Fibroblast of peridontal ligament (primary cell): ENCODE measurements around the gene ADGRE1.

Experiments used
- DNase-seq: peaks from one replicate; pipeline ENCODE4 v3.0.0-alpha.2; 2010; ENCODE audit errors: extremely low read depth

The ADGRE1 gene

GRCh38 chr19:6877766-6878165 lies 9.6 kb upstream of the ADGRE1 start:
- DNase-seq: no peak

GRCh38 chr19:6886277-6886897 lies 992 bp upstream of the ADGRE1 start:
- no peak for DNase-seq

GRCh38 chr19:6888967-6889366 lies 1.6 kb downstream of the ADGRE1 start:
- no peak for DNase-seq

- no peak for DNase-seq
Observed at GRCh38 chr19:6890401-6890913, 3.1 kb downstream of the ADGRE1 start.

DNA sequence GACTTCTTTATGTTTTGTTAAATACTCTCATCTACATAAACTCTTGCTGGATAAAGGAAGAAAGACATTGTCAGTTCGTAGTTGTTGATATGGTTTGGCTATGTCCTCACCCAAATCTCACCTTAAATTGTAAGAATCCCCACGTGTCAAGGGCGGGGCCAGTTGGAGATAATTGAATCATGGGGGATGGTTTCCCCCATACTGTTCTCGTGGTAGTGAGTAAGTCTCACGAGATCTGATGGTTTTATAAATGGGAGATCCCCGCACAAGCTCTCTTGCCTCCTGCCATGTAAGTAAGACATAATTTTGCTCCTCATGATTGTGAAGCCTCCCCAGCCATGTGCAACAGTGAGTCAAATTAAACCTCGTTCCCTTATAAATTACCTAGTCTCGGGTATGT lies 3.6 kb downstream of the ADGRE1 start:
- no peak for DNase-seq

DNA sequence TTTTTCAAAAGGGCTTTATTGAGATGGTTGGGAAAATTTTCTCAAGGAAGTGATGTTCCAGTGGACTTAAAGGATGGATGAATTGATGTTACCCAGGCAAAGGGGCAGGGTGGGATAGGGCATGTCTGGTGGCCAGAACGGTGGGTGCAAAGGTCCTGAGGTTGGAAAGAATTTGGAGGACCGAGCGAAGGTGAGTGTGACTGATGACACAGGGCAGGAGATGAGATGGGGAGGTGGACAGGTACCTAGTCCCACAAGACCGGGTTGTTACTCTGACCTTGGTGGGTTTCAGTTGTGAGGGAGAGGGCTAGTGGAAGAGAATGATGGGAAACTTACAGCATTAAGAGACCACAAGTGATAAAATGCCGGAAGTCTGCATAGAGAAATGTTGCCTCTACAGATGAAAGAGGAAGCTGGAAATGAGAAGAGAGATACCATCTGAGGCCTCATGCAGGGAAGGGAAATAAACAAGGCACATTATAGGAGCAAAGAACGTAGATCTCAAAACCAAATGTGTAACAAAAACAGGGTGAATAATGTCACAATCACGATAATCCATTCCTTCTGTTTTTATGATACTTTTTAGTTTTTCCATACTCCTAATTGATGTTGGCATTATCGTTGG lies 4.5 kb downstream of the ADGRE1 start:
- no peak for DNase-seq

GRCh38 chr19:6894313-6894712 lies 6.9 kb downstream of the ADGRE1 start:
- DNase-seq: no peak

DNA sequence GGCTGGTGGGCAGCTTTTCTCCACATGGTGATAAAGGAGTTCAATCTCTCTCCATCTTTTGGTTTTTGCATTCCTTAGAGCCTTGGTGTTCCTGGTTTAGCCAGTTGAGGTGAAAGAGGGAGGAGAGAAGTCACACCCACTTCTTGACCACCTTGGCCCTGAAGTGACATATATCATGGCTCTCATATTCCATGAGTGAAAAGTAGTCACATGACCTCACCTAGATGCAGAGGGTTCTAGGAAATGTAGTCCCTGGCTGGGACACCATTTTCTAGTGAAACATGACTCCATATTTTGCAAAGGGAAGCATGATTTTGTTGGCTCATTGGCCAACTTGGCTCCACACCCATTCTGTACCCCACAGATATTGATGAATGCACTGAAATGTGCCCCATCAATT lies 16.1 kb downstream of the ADGRE1 start:
- no peak for DNase-seq

DNA sequence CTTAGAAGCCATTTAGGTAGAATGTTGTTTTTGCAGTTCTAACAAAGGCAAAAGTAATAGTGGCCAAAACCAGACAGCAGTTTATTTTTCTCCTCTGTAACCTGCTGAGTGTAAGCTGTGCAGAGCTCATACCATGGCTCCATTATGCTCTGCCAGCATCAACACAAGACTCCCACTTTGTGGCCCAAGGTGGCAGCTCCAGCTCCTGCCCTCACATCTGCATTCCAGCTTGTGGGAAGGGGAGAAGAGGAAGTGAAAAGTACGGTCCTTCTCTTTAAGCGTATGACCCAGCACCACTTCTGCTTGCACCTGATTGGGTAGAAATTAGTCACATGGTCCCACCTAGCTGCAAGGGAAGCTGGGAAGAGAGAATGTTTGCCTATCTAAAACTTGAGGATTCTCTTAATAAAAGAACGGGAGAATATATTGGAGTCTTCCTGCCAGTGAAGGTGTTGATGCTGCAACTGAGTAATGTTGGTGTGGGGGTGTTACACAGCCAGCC lies 19.2 kb downstream of the ADGRE1 start:
- no peak for DNase-seq

GRCh38 chr19:6911523-6911922 lies 24.1 kb downstream of the ADGRE1 start:
- DNase-seq: no peak

GRCh38 chr19:6914321-6914720 lies 26.9 kb downstream of the ADGRE1 start:
- DNase-seq: no peak

DNA sequence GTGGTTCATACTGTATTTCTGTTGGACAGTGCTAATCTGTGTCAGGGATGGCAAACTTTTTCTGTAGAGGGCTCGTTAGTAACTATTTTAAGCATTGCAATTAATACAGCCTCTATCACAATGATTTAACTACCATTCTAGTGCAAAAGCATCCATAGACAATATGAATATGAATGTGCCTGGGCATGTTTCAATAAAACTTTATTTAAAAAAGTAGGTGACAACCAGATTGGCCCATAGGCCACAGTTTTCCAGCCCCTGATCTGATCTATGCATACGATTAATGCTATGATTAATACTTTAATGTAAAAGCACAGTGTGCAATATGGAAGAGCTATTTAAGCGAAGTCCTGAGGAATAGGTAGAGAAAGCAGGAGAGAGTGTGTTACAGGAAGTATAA lies 29.6 kb downstream of the ADGRE1 start:
- DNase-seq: no peak

DNA sequence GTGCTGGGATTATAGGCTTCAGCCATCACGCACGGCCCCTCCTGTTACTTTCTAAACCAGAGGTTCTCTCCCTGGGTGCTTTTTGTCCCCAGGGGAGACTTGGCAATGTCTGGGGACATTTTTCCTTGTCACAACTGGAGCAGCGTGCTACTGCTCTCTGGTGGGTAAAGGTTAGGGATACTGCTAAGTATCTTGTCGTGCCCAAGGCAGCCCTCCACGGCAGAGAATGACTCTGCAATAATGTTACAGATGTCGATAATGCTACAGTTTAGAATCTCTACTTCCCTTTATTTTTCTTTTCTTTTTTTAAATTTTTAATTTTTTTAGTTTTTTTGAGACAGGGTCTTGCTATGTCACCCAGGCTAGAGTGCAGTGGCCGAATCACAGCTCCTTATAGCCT lies 38.0 kb downstream of the ADGRE1 start:
- DNase-seq: no peak

GRCh38 chr19:6925801-6926751 lies 38.7 kb downstream of the ADGRE1 start:
- no peak for DNase-seq

DNA sequence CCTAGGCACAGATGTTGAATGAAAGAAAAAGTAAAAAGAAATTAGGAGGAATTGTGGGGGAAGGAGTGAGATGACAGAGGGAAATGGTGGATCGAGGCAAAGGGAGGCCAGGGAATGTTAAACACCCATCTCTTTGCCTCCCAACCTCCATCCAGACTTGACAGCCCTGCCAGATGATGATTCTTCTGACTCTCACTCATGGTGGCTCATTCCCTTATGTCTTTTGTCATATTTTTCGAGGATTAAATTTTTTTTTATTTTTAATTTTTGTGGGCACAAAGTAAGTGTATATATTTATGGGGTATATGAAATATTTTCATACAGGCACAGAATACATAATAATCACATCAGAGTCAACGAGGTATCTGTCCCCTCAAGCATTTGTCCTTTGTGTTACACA lies 42.8 kb downstream of the ADGRE1 start:
- DNase-seq: no peak

- DNase-seq: no peak
Observed at GRCh38 chr19:6935069-6935468, 47.7 kb downstream of the ADGRE1 start.

DNA sequence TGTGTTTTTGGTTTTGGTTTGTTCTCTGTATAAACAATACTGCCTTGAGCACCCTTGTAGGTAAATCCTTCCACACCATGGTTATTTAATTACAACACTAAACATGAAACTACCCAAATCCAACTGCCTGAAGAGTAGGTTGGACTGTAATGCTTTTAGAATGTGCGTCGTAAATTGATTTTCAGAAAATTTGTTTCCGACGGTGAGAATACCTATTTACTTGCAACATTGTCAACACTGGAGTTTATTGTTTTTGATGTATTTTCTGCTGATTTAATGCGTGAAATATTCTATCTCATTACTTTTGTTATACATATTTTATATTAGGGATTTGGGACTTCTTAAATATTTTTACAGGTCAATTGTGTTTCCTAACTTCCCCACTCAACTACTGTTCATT lies 48.2 kb downstream of the ADGRE1 start:
- DNase-seq: no peak

DNA sequence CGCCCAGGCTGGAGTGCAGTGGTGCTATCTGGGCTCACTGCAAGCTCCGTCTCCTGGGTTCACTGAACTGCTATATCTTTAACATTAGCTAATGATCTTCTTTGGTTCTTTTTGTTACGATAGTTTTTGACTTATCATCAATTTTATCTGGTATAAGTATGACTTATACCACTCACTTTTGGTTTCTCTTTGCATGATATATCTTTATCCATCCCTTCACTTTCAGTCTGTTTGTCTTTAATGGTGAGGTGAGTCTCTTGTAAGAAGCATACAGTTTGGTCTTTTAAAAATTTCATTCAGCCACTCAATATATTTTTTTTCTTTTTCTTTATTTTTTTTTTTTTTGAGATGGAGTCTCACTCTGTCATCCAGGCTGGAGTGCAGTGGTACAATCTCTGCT lies 58.4 kb downstream of the ADGRE1 start:
- DNase-seq: no peak

GRCh38 chr19:6947745-6948144 lies 60.4 kb downstream of the ADGRE1 start:
- peak; percentile 7 for DNase-seq

DNA sequence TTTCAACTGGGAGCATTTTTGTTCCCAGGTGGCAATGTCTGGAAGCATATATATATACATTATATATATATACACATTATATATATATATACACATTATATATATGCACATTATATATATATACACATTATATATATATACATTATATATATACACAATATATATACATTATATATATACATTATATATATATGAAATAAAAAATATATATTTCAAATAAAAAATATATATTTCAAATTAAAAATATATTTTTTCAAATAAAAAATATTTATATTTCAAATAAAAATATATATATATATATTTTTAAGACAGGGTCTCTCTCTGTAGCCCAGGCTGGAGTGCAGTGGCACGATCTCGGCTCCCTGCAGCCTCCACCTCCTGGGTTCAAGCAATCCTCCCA lies 61.5 kb downstream of the ADGRE1 start:
- DNase-seq: no peak

GRCh38 chr19:6952956-6953355 lies 65.6 kb downstream of the ADGRE1 start:
- no peak for DNase-seq

DNA sequence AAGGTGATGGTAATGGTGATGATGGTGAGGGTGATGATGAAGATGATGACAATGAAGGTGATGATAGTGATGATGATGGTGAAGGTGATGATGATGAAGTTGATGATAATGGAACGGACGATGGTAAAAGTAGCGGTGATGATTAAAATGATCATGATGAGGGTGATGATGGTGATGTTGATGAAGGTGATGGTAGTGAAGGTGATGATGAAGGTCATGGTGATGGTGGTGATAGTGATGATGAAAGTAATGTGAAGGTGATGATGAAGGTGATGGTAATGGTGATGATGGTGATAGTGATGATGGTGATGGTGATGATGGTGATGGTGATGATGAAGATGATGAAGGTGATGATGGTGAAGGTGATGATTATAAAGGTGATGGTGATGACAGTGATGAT lies 67.7 kb downstream of the ADGRE1 start:
- no peak for DNase-seq
